Measurements from ENCODE around the gene PIH1D1.

The PIH1D1 gene

DNA sequence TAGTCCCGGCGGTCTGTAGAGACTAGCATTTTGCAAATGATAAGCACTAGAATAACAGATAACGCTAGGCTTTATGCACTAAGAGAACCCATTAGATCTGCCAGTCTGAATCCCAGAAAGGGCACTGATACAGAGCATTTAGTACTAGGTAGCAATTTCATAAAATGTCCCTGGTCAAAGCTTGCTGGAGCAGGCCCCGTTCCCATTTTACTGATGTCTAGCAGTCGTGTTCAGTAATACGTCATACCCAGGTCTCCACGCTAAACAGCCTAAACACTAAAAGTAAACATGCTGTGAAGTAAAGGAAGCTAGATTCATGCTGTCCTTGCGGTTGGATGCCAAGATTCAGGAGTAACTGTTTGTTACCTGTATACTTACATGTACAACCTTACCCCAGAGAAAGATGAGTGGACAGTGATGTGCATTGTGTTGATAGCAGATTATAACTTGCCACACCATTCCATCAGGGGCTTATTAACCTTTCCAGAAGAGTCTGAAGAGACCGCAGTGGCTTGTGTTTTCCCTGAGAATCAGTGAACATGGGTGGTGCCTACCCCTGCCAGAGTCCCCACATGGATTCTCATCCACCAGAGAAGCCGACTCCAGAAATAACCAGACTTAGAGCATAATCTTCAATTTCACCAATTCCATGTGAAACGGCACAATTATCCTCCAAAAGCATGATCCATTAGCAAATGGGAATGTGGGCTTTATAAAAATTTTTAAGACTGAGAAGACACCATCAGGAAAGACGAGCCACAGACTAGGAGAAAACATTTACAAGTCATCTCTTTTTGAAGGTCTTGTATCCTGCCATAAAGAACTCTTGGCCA is 41.2 kb upstream of the PIH1D1 start:
- TF ChIP-seq CTCF (IDR thresholded peaks at IDR 0.05; ENCODE audit: low read depth, low read length, poor library complexity, severe bottlenecking) (no peak), EZH2phosphoT487 (IDR thresholded peaks at IDR 0.05; ENCODE audit: borderline replicate concordance, low read length) (no peak)
- Histone ChIP-seq H3K4me1 (ENCODE audit: control insufficient read depth, low read length) (peaks cover 69% of the 10 kb centered on the region), H3F3A (ENCODE audit: control insufficient read depth, insufficient read depth) (peaks cover 81% of the 10 kb centered on the region), H4K20me1 (ENCODE audit: control insufficient read depth, insufficient read depth, low read depth, low read length) (peaks cover 32% of the 10 kb centered on the region), H3K27ac (ENCODE audit: low read depth, low read length) (peak overlapping the region; percentile 81), H3K9me3 (ENCODE audit: control insufficient read depth, insufficient read depth, low read length) (no peaks in the 10 kb centered on the region), H3K9me2 (replicated peaks; ENCODE audit: control insufficient read depth, low read length) (no peaks in the 10 kb centered on the region), H3K4me2 (ENCODE audit: low read length) (peak overlapping the region; percentile 31), H3K36me3 (ENCODE audit: control insufficient read depth, low read length) (peaks cover 71% of the 10 kb centered on the region), H3K27me3 (ENCODE audit: control insufficient read depth, low read length) (no peaks in the 10 kb centered on the region), H3K79me2 (ENCODE audit: control insufficient read depth, low read length) (peaks cover 52% of the 10 kb centered on the region), H3K4me3 (ENCODE audit: low read length) (no peak overlapping the region)

DNA sequence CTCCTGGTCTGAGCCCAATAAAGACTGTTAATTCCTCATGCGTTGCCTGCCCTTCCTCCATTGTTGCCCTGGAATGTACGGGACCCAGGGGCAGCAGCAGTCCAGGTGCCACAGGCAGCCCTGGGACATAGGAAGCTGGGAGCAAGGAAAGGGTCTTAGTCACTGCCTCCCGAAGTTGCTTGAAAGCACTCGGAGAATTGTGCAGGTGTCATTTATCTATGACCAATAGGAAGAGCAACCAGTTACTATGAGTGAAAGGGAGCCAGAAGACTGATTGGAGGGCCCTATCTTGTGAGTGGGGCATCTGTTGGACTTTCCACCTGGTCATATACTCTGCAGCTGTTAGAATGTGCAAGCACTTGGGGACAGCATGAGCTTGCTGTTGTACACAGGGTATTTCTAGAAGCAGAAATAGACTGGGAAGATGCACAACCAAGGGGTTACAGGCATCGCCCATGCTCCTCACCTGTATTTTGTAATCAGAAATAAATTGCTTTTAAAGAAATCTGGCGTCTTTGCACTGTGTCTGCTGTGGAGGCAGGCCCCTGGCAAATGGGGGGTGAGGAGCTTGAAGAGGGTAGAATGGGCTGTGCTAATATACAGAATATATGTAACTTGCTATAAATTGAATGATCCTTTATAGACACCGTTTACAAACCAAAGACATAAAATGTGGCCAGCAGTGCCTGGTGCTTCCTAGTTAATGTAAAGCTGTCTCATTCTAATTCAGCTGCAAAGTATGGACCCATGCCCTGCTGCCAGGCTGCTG is 40.4 kb upstream of the PIH1D1 start:
- no peaks in the 10 kb centered on the region for H3K27me3 ChIP-seq (ENCODE audit: control insufficient read depth, low read length)
- H3K79me2 ChIP-seq (ENCODE audit: control insufficient read depth, low read length): peaks cover 48% of the 10 kb centered on the region
- H3K9me3 ChIP-seq (ENCODE audit: control insufficient read depth, insufficient read depth, low read length): no peaks in the 10 kb centered on the region
- no peaks in the 10 kb centered on the region for H3K9me2 ChIP-seq (replicated peaks; ENCODE audit: control insufficient read depth, low read length)
- H3K4me1 ChIP-seq (ENCODE audit: control insufficient read depth, low read length): peaks cover 64% of the 10 kb centered on the region
- TF ChIP-seq EZH2phosphoT487 (IDR thresholded peaks at IDR 0.05; ENCODE audit: borderline replicate concordance, low read length): no peak
- TF ChIP-seq CTCF (IDR thresholded peaks at IDR 0.05; ENCODE audit: low read depth, low read length, poor library complexity, severe bottlenecking): no peak
- peaks cover 27% of the 10 kb centered on the region for H4K20me1 ChIP-seq (ENCODE audit: control insufficient read depth, insufficient read depth, low read depth, low read length)
- H3K4me2 ChIP-seq (ENCODE audit: low read length): peak overlapping the region; percentile 31
- H3F3A ChIP-seq (ENCODE audit: control insufficient read depth, insufficient read depth): peaks cover 79% of the 10 kb centered on the region
- peak overlapping the region; percentile 81 for H3K27ac ChIP-seq (ENCODE audit: low read depth, low read length)
- H3K4me3 ChIP-seq (ENCODE audit: low read length): no peak overlapping the region
- peaks cover 68% of the 10 kb centered on the region for H3K36me3 ChIP-seq (ENCODE audit: control insufficient read depth, low read length)

GRCh38 chr19:49491030-49491803 is 39.6 kb upstream of the PIH1D1 start:
- Histone ChIP-seq H3K4me1 (ENCODE audit: control insufficient read depth, low read length) (peaks cover 71% of the 10 kb centered on the region), H3K9me3 (ENCODE audit: control insufficient read depth, insufficient read depth, low read length) (no peaks in the 10 kb centered on the region), H3K27me3 (ENCODE audit: control insufficient read depth, low read length) (no peaks in the 10 kb centered on the region), H3F3A (ENCODE audit: control insufficient read depth, insufficient read depth) (peaks cover 73% of the 10 kb centered on the region), H3K27ac (ENCODE audit: low read depth, low read length) (peak overlapping the region; percentile 95), H3K79me2 (ENCODE audit: control insufficient read depth, low read length) (peaks cover 40% of the 10 kb centered on the region), H3K4me3 (ENCODE audit: low read length) (no peak overlapping the region; the same call in 1 of the 2 replicates), H3K36me3 (ENCODE audit: control insufficient read depth, low read length) (peaks cover 60% of the 10 kb centered on the region), H3K4me2 (ENCODE audit: low read length) (peak overlapping the region; percentile 98; the same call in 1 of the 2 replicates), H3K9me2 (replicated peaks; ENCODE audit: control insufficient read depth, low read length) (no peaks in the 10 kb centered on the region), H4K20me1 (ENCODE audit: control insufficient read depth, insufficient read depth, low read depth, low read length) (peaks cover 27% of the 10 kb centered on the region)
- no peak for TF ChIP-seq CTCF (IDR thresholded peaks at IDR 0.05; ENCODE audit: low read depth, low read length, poor library complexity, severe bottlenecking)
- no peak for TF ChIP-seq EZH2phosphoT487 (IDR thresholded peaks at IDR 0.05; ENCODE audit: borderline replicate concordance, low read length)
